NCI-H187 (cell line): ENCODE data around the gene SBF2.
"Not testable (repeated sequence)": the region's sequence is repeated elsewhere in the genome, so short reads cannot be mapped to it uniquely, and the experiment has no call there.

Experiments used
- DNase-seq, 2 experiments: peaks; one replicate each; lab custom pipeline; 2025; lab: John Stamatoyannopoulos, UW

SBF2 gene

GRCh38 chr11:10265936-10266335, 28.1 kb downstream of the SBF2 start:
- DNase-seq: no peak

GRCh38 chr11:10264716-10265115, 29.3 kb downstream of the SBF2 start:
- DNase-seq: not testable (repeated sequence)

GRCh38 chr11:10263929-10264328, 30.1 kb downstream of the SBF2 start:
- DNase-seq: no peak

- no peak for DNase-seq
These were observed 32.2 kb downstream of the SBF2 start for GRCh38 chr11:10261821-10262220.

- no peak for DNase-seq
These were observed 36.5 kb downstream of the SBF2 start for GRCh38 chr11:10257478-10257877.

- no peak for DNase-seq
These were observed 38.5 kb downstream of the SBF2 start for GRCh38 chr11:10255388-10256125.

- DNase-seq: not testable (repeated sequence)
These were observed 44.4 kb downstream of the SBF2 start for GRCh38 chr11:10249448-10250131.

- no peak for DNase-seq
These were observed 47.0 kb downstream of the SBF2 start for GRCh38 chr11:10247011-10247410.

GRCh38 chr11:10243896-10244575, 50.0 kb downstream of the SBF2 start:
- DNase-seq: no peak

GRCh38 chr11:10236840-10237239, 57.2 kb downstream of the SBF2 start:
- no peak for DNase-seq

- no peak for DNase-seq
These were observed 60.4 kb downstream of the SBF2 start for GRCh38 chr11:10233581-10233980.

GRCh38 chr11:10232756-10233155, 61.3 kb downstream of the SBF2 start:
- no peak for DNase-seq

- not testable (repeated sequence) for DNase-seq
These were observed 62.2 kb downstream of the SBF2 start for GRCh38 chr11:10231803-10232202.

- DNase-seq: no peak
These were observed 68.5 kb downstream of the SBF2 start for GRCh38 chr11:10225553-10225952.

- no peak for DNase-seq
These were observed 71.6 kb downstream of the SBF2 start for GRCh38 chr11:10222399-10222798.

GRCh38 chr11:10221342-10221741, 72.7 kb downstream of the SBF2 start:
- DNase-seq: no peak

- no peak for DNase-seq
These were observed 82.5 kb downstream of the SBF2 start for GRCh38 chr11:10211470-10211869.

- DNase-seq: no peak
These were observed 84.7 kb downstream of the SBF2 start for GRCh38 chr11:10209326-10209725.

GRCh38 chr11:10208131-10208575, 85.9 kb downstream of the SBF2 start:
- DNase-seq: peak; percentile 2 to 7

- no peak for DNase-seq
These were observed 88.1 kb downstream of the SBF2 start for GRCh38 chr11:10205928-10206327.

- DNase-seq: no peak
These were observed 90.0 kb downstream of the SBF2 start for GRCh38 chr11:10204021-10204420.

- DNase-seq: no peak
These were observed 92.7 kb downstream of the SBF2 start for GRCh38 chr11:10201343-10201742.

GRCh38 chr11:10197091-10197490, 96.9 kb downstream of the SBF2 start:
- no peak for DNase-seq
